Glutamatergic neuron (in vitro differentiated cells): ENCODE measurements around the gene SAT2. TPM values are rescaled to one million over a fixed set of nuclear protein-coding genes. Genes with fewer than 3 reads are reported as not detected.

ENCODE experiments used
- DNase-seq: peaks from one replicate; pipeline ENCODE4 v3.0.0; 2022
- H3K27ac Mint-ChIP-seq: one replicate; pipeline ENCODE4 v1.8.0; 2020; ENCODE audit warnings: mild to moderate bottlenecking, mixed read lengths, inconsistent platforms; ENCODE audit not compliant: unreplicated experiment
- H3K27me3 Mint-ChIP-seq: one replicate; pipeline ENCODE4 v1.8.0; 2020; ENCODE audit warnings: mild to moderate bottlenecking, moderate library complexity, mixed read lengths, inconsistent platforms; ENCODE audit not compliant: unreplicated experiment
- H3K36me3 Mint-ChIP-seq: one replicate; pipeline ENCODE4 v1.8.0; 2020; ENCODE audit warnings: mild to moderate bottlenecking, mixed read lengths, inconsistent platforms; ENCODE audit not compliant: unreplicated experiment
- H3K4me1 Mint-ChIP-seq: one replicate; pipeline ENCODE4 v1.8.0; 2020; ENCODE audit warnings: mild to moderate bottlenecking, low read depth, mixed read lengths, inconsistent platforms; ENCODE audit not compliant: unreplicated experiment
- H3K4me3 Mint-ChIP-seq: one replicate; pipeline ENCODE4 v1.8.0; 2020; ENCODE audit warnings: mild to moderate bottlenecking, mixed read lengths, inconsistent platforms; ENCODE audit not compliant: unreplicated experiment
- H3K9me3 Mint-ChIP-seq: one replicate; pipeline ENCODE4 v1.8.0; 2020; ENCODE audit warnings: mild to moderate bottlenecking, moderate library complexity, mixed read lengths, inconsistent platforms; ENCODE audit not compliant: unreplicated experiment
- total RNA-seq: library from RNA; stranded (reverse); fragmentation: NEBNext Ultra II Directional; extraction: Animal tissue kit (Norgen Biotek cat#: 25700); gene quantifications from one replicate; pipeline ENCODE4 v1.2.1, GENCODE V29; 2021; ENCODE audit not compliant: unreplicated experiment
- TF ChIP-seq, protein P1 (sequence below): fragments of 200-600 bp; sonication (generic); IDR thresholded peaks from one replicate; pipeline ENCODE4 v1.5.0; 2021; ENCODE audit not compliant: partially characterized antibody, unreplicated experiment

Gene SAT2
- total RNA-seq, 1 donor from 2014 or later, result 97.3 TPM

DNA sequence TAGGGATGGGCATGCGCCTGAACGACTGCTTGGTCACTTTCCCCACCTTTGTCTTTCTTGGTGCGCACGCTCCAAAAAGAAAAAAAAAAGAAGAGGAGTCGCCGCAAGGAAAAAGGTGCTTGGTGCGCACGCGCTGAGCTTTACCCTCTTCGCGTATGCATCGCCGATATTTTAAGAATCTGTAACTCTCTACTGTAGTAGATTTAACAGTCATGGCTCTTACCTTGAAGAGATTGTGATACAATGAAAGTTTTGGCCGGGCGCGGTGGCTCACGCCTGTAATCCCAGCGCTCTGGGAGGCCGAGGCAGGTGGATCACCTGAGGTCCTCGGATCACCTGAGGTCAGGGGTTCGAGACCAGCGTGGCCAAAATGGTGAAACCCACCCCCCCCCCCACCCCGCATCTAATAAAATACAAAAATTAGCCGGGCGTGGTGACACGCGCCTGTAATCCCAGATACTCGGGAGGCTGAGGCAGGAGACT lies 12.3 kb downstream of the SAT2 start:
- Mint-ChIP-seq H3K4me3 (peak overlapping the region; percentile 89), H3K36me3 (no peaks in the 10 kb centered on the region), H3K27me3 (peaks cover 11% of the 10 kb centered on the region), H3K27ac (peak overlapping the region; percentile 80), H3K4me1 (peaks cover 15% of the 10 kb centered on the region), H3K9me3 (peaks cover 8% of the 10 kb centered on the region)
- no peak for DNase-seq
- TF ChIP-seq, protein P1, sequence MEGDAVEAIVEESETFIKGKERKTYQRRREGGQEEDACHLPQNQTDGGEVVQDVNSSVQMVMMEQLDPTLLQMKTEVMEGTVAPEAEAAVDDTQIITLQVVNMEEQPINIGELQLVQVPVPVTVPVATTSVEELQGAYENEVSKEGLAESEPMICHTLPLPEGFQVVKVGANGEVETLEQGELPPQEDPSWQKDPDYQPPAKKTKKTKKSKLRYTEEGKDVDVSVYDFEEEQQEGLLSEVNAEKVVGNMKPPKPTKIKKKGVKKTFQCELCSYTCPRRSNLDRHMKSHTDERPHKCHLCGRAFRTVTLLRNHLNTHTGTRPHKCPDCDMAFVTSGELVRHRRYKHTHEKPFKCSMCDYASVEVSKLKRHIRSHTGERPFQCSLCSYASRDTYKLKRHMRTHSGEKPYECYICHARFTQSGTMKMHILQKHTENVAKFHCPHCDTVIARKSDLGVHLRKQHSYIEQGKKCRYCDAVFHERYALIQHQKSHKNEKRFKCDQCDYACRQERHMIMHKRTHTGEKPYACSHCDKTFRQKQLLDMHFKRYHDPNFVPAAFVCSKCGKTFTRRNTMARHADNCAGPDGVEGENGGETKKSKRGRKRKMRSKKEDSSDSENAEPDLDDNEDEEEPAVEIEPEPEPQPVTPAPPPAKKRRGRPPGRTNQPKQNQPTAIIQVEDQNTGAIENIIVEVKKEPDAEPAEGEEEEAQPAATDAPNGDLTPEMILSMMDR, result no peak

DNA sequence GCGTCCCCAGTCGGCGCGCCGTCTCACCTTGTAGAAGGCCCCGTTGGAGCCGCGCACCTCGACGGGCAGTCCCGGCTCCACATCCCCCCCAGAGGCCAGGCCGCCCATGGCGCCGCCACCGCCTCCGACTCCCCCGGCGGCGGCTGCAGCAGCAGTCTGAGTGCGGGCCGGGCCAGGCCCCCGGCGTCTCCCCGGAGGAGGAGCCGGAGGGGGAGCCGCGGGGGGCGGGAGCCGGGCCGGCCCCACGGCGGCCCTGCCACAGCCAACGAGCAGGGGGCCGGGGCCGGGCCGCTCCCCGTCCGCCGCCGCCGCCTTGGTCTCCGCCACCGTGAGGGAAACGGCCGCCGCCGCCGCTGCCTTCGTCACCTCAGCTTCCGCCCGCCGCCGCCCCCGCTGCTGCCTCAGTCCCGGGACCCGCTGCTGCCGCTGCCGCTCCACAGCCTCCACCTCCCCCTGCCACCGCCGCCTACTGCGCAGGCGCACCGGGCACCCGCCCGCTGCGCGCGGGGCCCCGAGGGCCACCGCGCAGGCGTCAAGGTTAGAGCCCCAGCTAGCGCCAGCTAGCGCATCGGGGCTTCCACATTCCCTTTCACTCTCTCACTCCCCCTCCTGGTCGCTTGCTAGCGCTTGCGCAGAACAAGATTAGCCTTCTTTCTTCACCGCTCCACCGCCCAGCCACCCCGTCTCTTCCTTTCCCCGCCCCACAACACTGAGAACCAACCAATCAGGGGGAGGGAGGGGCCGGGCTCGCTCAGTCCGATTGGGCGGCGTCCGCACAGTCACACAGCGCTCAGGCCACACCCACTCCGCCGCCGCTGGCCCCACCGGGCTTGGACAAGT lies 13.0 kb downstream of the SAT2 start, which contains the start of gene FXR2:
Gene FXR2 (minus strand): TSS at position 473 of the 840 bp plus-strand sequence. CDS start 365 bp downstream, at position 108.
- no peaks in the 10 kb centered on the region for H3K36me3 Mint-ChIP-seq
- H3K27me3 Mint-ChIP-seq, result peaks cover 11% of the 10 kb centered on the region
- peak within 1 kb of the TSS; percentile 90 for H3K27ac Mint-ChIP-seq
- peaks cover 8% of the 10 kb centered on the region for H3K9me3 Mint-ChIP-seq
- DNase-seq, result peak; percentile 100
- peak within 1 kb of the TSS; percentile 92 for H3K4me3 Mint-ChIP-seq
- TF ChIP-seq, protein P1, result peak; percentile 76
- peaks cover 15% of the 10 kb centered on the region for H3K4me1 Mint-ChIP-seq

DNA sequence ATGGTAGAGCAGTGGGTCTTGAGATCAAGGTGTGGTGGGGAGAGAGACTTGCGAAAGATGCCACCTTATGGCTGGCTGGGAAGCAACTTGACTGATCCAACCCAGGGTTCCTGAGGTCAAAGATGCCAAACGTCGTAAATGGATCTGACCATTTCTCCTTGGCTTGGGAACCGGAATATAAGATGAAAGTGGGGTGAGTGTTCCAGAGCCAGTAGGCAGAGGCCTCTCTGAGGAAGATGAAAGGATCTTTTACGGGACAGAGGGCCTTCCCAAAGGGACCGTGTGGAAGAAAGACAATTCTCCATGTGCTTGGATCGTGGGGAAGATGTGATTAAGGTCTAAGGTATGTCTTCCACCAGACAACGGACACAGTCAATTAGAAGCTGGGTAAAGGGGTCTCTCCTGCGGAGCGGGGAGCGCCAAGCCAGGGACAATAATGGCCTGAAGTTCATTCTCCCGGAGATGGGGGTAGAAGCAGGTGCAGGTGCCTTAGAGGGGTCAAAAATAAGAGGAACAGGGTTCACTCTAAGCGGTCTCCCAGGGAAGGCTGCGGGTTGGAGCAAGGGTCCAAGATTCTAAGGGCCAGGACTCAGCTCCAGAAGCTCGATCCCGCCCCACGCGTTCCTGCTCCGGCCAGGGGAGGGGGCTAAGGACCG lies 13.7 kb downstream of the SAT2 start:
- Mint-ChIP-seq H3K27ac (peak overlapping the region; percentile 90), H3K36me3 (no peaks in the 10 kb centered on the region), H3K4me1 (peaks cover 15% of the 10 kb centered on the region), H3K9me3 (peaks cover 8% of the 10 kb centered on the region), H3K27me3 (peaks cover 11% of the 10 kb centered on the region), H3K4me3 (peak overlapping the region; percentile 92)
- DNase-seq, result no peak
- TF ChIP-seq, protein P1, result no peak

- no peak for DNase-seq
Measured at GRCh38 chr17:7612294-7612640, 15.4 kb downstream of the SAT2 start.

More at GRCh38 chr17:7612294-7612640, 15.4 kb downstream of the SAT2 start:
- H3K27me3 Mint-ChIP-seq, result peaks cover 11% of the 10 kb centered on the region
- H3K36me3 Mint-ChIP-seq, result no peaks in the 10 kb centered on the region
- TF ChIP-seq, protein P1, result no peak
- peak overlapping the region; percentile 78 for H3K4me3 Mint-ChIP-seq
- peaks cover 8% of the 10 kb centered on the region for H3K9me3 Mint-ChIP-seq
- H3K27ac Mint-ChIP-seq, result no peak overlapping the region
- peaks cover 15% of the 10 kb centered on the region for H3K4me1 Mint-ChIP-seq
